WTC11 (cell line): ENCODE measurements around the gene CALML4. TPM values are rescaled to one million over a fixed set of nuclear protein-coding genes. Genes with fewer than 3 reads are reported as not detected.

Source experiments
- ATAC-seq: fragments of 200-7000 bp; cut with Tn5 transposase; 2 replicates; pipeline ENCODE4 v1.10.0; 2021; ENCODE audit warnings: mild to moderate bottlenecking, moderate library complexity
- CTCF ChIA-PET: fragments of 300-600 bp; sonication (Branson Sonifier 250); formaldehyde crosslinking; loops from one replicate; lab custom pipeline; 2021; ENCODE audit warnings: antibody characterized with exemption; lab: Charles Lee
- POLR2A ChIA-PET: fragments of 350-600 bp; sonication (Branson Sonifier 250); formaldehyde crosslinking; loops from one replicate; lab custom pipeline; 2021; ENCODE audit warnings: antibody characterized with exemption; lab: Charles Lee
- DNase-seq: peaks from one replicate; pipeline ENCODE4 v3.0.0; 2021; ENCODE audit warnings: low spot score
- H3K27ac Mint-ChIP-seq: 2 replicates; pipeline ENCODE4 v1.8.0; 2021; ENCODE audit warnings: mixed read lengths
- H3K27me3 Mint-ChIP-seq: 2 replicates; pipeline ENCODE4 v1.8.0; 2021; ENCODE audit warnings: low read depth, mild to moderate bottlenecking, moderate library complexity, mixed read lengths
- H3K36me3 Mint-ChIP-seq: 2 replicates; pipeline ENCODE4 v1.8.0; 2021; ENCODE audit warnings: mixed read lengths
- H3K4me1 Mint-ChIP-seq: 2 replicates; pipeline ENCODE4 v1.8.0; 2022; ENCODE audit warnings: mixed read lengths
- H3K4me3 Mint-ChIP-seq: 2 replicates; pipeline ENCODE4 v1.8.0; 2021; ENCODE audit warnings: mild to moderate bottlenecking, moderate library complexity, mixed read lengths
- H3K9me3 Mint-ChIP-seq: 2 replicates; pipeline ENCODE4 v1.8.0; 2021; ENCODE audit warnings: mixed read lengths
- ATF6 ChIP-seq: sonication (generic); formaldehyde crosslinking; IDR thresholded peaks from 2 replicates; pipeline ENCODE4 v1.8.1; 2023; ENCODE audit warnings: mild to moderate bottlenecking, missing genetic modification reagents
- CREM ChIP-seq: sonication (generic); formaldehyde crosslinking; IDR thresholded peaks from 2 replicates; pipeline ENCODE4 v1.8.1; 2022; ENCODE audit warnings: mild to moderate bottlenecking, missing genetic modification reagents, moderate library complexity
- IRF1 ChIP-seq: sonication (generic); formaldehyde crosslinking; IDR thresholded peaks from 2 replicates; pipeline ENCODE4 v1.8.0; 2023; ENCODE audit warnings: missing genetic modification reagents
- KAT7 ChIP-seq: sonication (generic); formaldehyde crosslinking; IDR thresholded peaks from 2 replicates; pipeline ENCODE4 v1.8.1; 2023; ENCODE audit warnings: missing genetic modification reagents, mild to moderate bottlenecking, borderline replicate concordance
- NR1H2 ChIP-seq: sonication (generic); formaldehyde crosslinking; IDR thresholded peaks from 2 replicates; pipeline ENCODE4 v1.9.0; 2021; ENCODE audit warnings: mild to moderate bottlenecking, moderate library complexity, missing genetic modification reagents
- NR3C1 ChIP-seq: sonication (generic); formaldehyde crosslinking; conservative IDR thresholded peaks from 2 replicates; pipeline ENCODE4 v1.8.1; 2023; ENCODE audit warnings: low read depth, mild to moderate bottlenecking, missing genetic modification reagents
- RORB ChIP-seq: fragments of 250-450 bp; sonication (Bioruptor Pico); IDR thresholded peaks from 2 replicates; pipeline ENCODE4 v1.9.0; 2021; ENCODE audit warnings: mild to moderate bottlenecking
- SP1 ChIP-seq: sonication (generic); formaldehyde crosslinking; conservative IDR thresholded peaks from 2 replicates; pipeline ENCODE4 v1.8.1; 2022; ENCODE audit warnings: missing genetic modification reagents
- ZMAT4 ChIP-seq: fragments of 250-450 bp; sonication (Bioruptor Pico); IDR thresholded peaks from 2 replicates; pipeline ENCODE4 v1.9.0; 2021; ENCODE audit warnings: mild to moderate bottlenecking
- ZNF121 ChIP-seq: sonication (generic); formaldehyde crosslinking; IDR thresholded peaks from 2 replicates; pipeline ENCODE4 v1.8.0; 2023; ENCODE audit warnings: missing genetic modification reagents
- ZNF423 ChIP-seq: fragments of 250-450 bp; sonication (Bioruptor Pico); IDR thresholded peaks from 2 replicates; pipeline ENCODE4 v2.1.2; 2022; ENCODE audit warnings: mild to moderate bottlenecking, moderate library complexity
- total RNA-seq: library from RNA; stranded (reverse); gene quantifications from 3 replicates; pipeline ENCODE4 v1.2.3, GENCODE V29; 2021
- TF ChIP-seq, protein P1 (sequence below): fragments of 250-450 bp; sonication (Bioruptor Pico); IDR thresholded peaks from 2 replicates; pipeline ENCODE4 v2.1.2; 2022; ENCODE audit warnings: mild to moderate bottlenecking, moderate library complexity

CALML4 gene
- total RNA-seq, 1 experiment from 2014 or later: 9.8 TPM

- TF ChIP-seq, protein P1, sequence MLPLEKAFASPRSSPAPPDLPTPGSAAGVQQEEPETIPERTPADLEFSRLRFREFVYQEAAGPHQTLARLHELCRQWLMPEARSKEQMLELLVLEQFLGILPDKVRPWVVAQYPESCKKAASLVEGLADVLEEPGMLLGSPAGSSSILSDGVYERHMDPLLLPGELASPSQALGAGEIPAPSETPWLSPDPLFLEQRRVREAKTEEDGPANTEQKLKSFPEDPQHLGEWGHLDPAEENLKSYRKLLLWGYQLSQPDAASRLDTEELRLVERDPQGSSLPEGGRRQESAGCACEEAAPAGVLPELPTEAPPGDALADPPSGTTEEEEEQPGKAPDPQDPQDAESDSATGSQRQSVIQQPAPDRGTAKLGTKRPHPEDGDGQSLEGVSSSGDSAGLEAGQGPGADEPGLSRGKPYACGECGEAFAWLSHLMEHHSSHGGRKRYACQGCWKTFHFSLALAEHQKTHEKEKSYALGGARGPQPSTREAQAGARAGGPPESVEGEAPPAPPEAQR (CRISPR knock-in tag): no peak
- no peak for TF ChIP-seq IRF1 (CRISPR knock-in tag)
- no peak for TF ChIP-seq CREM (CRISPR knock-in tag)
Measured at GRCh38 chr15:68143785-68144184, 61.3 kb downstream of the CALML4 start (continued).

- TF ChIP-seq NR1H2 (CRISPR knock-in tag): no peak
- TF ChIP-seq KAT7 (CRISPR knock-in tag): no peak
- TF ChIP-seq ZMAT4 (CRISPR knock-in tag): no peak
- TF ChIP-seq ZNF121 (CRISPR knock-in tag): no peak
- TF ChIP-seq ATF6 (CRISPR knock-in tag): no peak
- TF ChIP-seq RORB (CRISPR knock-in tag): no peak
- TF ChIP-seq ZNF423 (CRISPR knock-in tag): no peak
- TF ChIP-seq NR3C1 (CRISPR knock-in tag): no peak
- no peak for TF ChIP-seq SP1 (CRISPR knock-in tag)
- no peak for TF ChIP-seq IRF1 (CRISPR knock-in tag)
- TF ChIP-seq, all 79 proteins: peak for 0
Measured at GRCh38 chr15:68143129-68143528, 62.0 kb downstream of the CALML4 start.

More at GRCh38 chr15:68143129-68143528, 62.0 kb downstream of the CALML4 start:
- no peaks in the 10 kb centered on the region for H3K9me3 Mint-ChIP-seq
- no peak overlapping the region for H3K27ac Mint-ChIP-seq
- DNase-seq: no peak
- no peak overlapping the region for H3K4me3 Mint-ChIP-seq
- H3K4me1 Mint-ChIP-seq: peaks cover 12% of the 10 kb centered on the region
- ATAC-seq: no peak
- ChIA-PET CTCF (no interaction called here), POLR2A (interaction anchor here (0.6 kb wide), 1 partner anchor 733 kb away, joined by 5 read pairs; no protein-coding TSS in a partner anchor)
- peaks cover 8% of the 10 kb centered on the region for H3K36me3 Mint-ChIP-seq
- H3K27me3 Mint-ChIP-seq: no peaks in the 10 kb centered on the region

Other genes with a start within 250 kb of the CALML4 start
- gene PIAS1, start 151.0 kb downstream of the CALML4 start, total RNA-seq: 29.7 to 33.2 TPM (median 31.2 TPM) in 3 replicates
- gene CLN6, start 24.4 kb upstream of the CALML4 start, total RNA-seq: 50.2 to 52.2 TPM (median 50.8 TPM) in 3 replicates
- 59.7 to 64.8 TPM (median 62.4 TPM) in 3 replicates for gene FEM1B, start 72.4 kb upstream of the CALML4 start, total RNA-seq
- 0.11 to 0.60 TPM (median 0.15 TPM) in 3 replicates for gene ITGA11, start 226.8 kb upstream of the CALML4 start, total RNA-seq